GM18505 (cell line): Measurements from ENCODE around the gene TMEM51.

Experiments used
- ATAC-seq: cut with Tn5 transposase; IDR thresholded peaks from one replicate; pipeline ENCODE4 v1.9.1; 2021; ENCODE audit not compliant: unreplicated experiment
- POLR2A ChIP-seq: IDR thresholded peaks from 4 replicates; pipeline ENCODE4 v1.6.1; 2011; ENCODE audit warnings: borderline replicate concordance; ENCODE audit not compliant: insufficient read depth, insufficient read length; ENCODE audit errors: extremely low read depth

TMEM51 gene

GRCh38 chr1:15153184-15153841 is at the start of gene TMEM51:
TMEM51 (plus strand) TSS chr1:15153747; CDS start chr1:15215088, 61,341 bp downstream.
- no peak for TF ChIP-seq POLR2A

GRCh38 chr1:15103906-15104305 is 49.6 kb upstream of the TMEM51 start:
- ATAC-seq = no peak
- no peak for TF ChIP-seq POLR2A

More at GRCh38 chr1:15153184-15153841, at the start of gene TMEM51:
- no peak for ATAC-seq

DNA sequence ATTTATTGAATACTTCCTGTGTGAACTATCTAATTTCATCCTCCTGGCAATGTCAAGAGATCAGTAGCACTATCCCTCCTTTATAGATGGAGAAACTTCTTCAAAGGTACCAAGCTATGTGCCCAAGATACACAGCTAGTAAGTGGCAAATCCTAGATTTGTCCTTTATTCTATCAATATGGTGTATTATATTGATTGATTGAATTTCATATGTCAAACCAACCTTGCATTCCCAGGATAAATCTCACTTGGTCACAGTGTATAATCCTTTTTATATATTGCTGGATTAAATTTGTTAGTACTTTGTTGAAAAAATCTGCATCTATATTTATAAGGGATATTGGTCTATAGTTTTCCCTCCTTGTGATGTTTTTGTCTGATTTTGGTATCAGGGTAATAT is 48.8 kb upstream of the TMEM51 start:
- no peak for TF ChIP-seq POLR2A
- ATAC-seq = no peak

GRCh38 chr1:15106608-15107007 is 46.9 kb upstream of the TMEM51 start:
- no peak for ATAC-seq
- no peak for TF ChIP-seq POLR2A

DNA sequence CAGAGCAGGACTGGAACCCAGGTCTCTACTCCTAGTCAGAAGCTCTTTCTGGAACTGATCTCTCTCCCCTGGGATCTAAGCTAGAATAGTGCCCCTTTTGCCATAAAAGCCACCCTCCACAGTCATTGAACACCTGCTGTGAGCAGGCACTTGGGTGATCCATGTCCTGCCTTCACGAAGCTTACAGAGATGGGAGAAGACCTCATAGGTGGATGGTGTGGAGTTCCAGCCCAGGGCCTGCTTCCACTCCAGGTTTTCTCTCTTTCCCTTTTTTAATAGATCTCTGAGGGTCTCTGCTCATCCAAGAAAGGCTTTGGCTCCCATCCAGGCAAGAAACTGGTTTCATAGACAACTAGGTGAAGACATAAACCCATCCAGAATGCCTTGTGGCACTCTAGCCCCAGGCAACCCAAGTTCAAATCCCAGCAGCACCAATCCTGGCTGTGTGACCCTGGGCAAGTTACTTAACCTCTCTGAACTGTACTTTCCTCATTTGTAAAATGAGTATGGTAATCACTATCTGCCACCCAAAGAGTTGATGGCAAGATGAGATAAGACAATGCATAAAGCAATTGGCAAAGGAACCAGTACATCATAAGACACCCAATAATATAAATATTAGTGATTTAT is 46.4 kb upstream of the TMEM51 start:
- ATAC-seq = no peak
- TF ChIP-seq POLR2A = no peak

DNA sequence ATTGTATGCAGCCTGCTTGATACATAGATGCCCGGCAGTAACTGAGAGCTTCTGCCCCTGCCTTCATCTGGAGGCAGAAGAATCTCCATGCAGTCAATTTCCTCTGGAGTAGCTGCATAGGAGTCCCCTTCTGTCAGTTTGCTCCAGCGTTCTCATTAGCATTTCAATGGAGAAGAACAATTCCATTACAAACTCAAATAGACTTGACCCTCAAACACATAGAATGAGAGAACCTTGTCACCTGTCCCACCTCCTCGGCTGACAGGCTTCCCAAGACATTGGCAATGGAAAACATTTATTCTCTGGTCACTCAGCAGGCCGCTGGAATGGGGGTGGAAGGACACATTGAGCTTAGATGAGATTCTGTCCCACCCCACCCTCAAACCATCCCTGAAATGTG is 45.6 kb upstream of the TMEM51 start:
- TF ChIP-seq POLR2A = no peak
- no peak for ATAC-seq

DNA sequence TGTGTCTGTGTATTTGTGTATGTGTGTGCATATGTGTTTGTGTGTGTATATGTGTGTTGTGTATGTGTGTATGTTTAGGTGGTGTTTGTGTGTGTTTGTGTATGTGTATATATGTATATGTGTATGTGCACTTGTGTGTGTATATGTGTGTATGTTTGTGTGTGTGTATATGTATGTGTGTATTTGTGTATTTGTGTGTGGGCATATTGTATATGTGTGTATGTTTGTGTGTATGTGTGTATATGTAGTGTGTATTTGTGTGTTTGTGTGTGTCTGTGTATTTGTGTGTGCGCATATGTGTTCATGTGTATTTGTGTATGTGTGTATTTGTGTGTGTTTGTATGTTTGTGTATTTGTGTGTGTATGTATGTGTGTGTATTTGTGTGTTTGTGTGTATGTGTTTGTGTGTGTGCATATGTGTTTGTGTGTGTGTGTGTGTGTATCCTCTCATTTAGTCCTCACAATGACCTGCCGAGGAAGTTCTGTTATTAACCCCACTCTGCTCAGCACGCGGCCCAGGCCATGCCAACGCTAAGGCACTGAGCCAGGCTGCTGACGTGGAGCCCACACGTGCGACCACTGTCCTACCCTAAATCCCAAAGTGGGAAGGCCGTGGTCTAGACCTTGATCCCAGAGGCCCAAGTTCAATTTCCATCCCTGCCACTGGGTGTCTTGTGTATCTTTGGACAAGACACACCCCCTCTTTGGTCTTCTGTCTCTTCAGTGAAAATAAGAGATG is 43.2 kb upstream of the TMEM51 start:
- no peak for TF ChIP-seq POLR2A
- no peak for ATAC-seq

- ATAC-seq = no peak
- TF ChIP-seq POLR2A = no peak
Measured at GRCh38 chr1:15110867-15111230, 42.7 kb upstream of the TMEM51 start.

DNA sequence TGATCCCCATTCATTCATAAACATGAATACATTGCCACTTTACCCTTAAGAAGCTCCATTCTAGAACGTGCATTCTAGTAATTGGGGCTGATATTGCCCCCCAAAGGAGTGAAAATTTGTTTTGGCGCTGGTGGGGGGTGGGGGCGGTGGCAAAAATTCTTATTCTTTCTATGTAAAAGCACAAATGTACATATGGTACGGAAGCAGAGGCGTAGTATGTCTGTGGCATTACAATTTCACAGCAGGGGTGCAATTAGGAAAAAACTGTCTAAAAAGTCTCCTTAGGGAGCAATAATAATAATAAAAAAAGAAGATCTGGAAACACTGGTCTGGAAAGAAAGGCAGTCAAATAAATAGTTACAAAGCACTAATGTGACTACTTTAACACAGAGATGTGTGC is 40.4 kb upstream of the TMEM51 start:
- TF ChIP-seq POLR2A = no peak
- ATAC-seq = no peak

GRCh38 chr1:15114884-15115283 is 38.7 kb upstream of the TMEM51 start:
- no peak for TF ChIP-seq POLR2A
- no peak for ATAC-seq

- no peak for ATAC-seq
- TF ChIP-seq POLR2A = no peak
Measured at GRCh38 chr1:15115542-15116330, 37.8 kb upstream of the TMEM51 start.

GRCh38 chr1:15116966-15117365 is 36.6 kb upstream of the TMEM51 start:
- ATAC-seq = no peak
- TF ChIP-seq POLR2A = no peak

DNA sequence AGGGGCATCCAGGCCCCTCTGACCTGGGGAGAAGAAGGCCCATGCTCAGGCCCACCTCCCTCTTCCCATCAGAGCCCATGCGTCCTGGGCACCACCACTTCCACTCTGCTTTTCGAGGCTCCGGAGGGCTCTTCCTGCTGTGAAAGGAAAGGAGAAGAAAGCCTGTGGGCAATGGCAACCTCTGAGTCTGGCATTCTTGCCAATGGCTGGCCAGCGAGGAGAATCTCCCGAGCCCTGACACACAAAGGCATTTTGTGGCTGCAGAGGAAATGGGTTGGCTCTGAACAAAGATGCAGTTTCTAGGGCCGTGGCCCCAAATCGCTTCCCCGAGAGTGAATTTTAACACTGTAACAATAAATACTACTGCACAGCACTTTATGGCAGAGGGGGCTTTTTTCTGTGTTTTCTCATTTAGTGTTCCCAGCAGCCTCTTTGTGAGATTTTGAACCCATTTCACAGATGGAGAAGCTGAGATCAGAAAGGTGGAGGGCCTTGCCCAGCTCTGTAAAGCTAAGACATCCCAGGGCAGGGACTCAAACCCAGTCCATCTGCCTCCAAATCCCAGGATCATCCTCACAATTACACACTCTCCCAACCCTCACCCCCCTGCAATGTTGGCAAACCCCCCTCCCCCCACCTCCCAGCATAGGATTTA is 35.7 kb upstream of the TMEM51 start:
- no peak for ATAC-seq
- no peak for TF ChIP-seq POLR2A

DNA sequence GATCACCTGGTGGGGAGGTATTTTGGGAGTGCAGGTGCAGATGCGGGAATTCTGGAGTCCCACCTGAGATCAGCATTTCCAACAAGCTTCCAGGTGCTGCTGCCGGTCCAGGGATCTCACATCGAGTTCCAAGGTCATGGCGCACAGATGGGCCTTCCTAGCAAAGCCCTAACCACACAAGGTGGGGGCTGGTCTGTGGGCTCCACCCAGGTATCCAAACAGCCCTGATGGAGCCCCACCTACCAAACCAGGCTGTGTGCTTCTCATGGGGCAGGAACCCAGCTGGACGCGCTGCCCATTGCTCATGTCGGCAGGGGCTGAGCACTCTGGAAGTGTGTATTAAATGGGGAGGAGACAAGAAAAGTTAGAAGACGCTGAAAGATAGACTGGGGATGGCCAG is 35.0 kb upstream of the TMEM51 start:
- no peak for TF ChIP-seq POLR2A
- ATAC-seq = no peak
